SK-N-SH (cell line): Measurements from ENCODE around the gene MACROD2. TPM values are rescaled to one million over a fixed set of nuclear protein-coding genes. Genes with fewer than 3 reads are reported as not detected.

Source experiments
- CTCF ChIA-PET: fragments of 300-600, 350-600 bp; formaldehyde crosslinking; extraction: SDS; loops from one replicate; lab custom pipeline; 2021; lab: Yijun Ruan, JAX
- POLR2A ChIA-PET: fragments of 350-600 bp; sonication (Branson Sonifier 250); formaldehyde crosslinking; extraction: SDS; loops from one replicate; lab custom pipeline; 2020; ENCODE audit warnings: antibody characterized with exemption, inconsistent platforms; lab: Yijun Ruan, JAX
- DNase-seq: peaks from one replicate; pipeline ENCODE4 v3.0.0; 2012
- H2AFZ ChIP-seq: fragments of 200-600 bp; sonication (generic); 2 replicates; pipeline ENCODE4 v1.8.1; 2016; ENCODE audit warnings: antibody characterized with exemption, mild to moderate bottlenecking, low read depth
- H3F3A ChIP-seq: fragments of 200-600 bp; sonication (generic); replicated peaks from 2 replicates; pipeline ENCODE3; 2016; ENCODE audit warnings: antibody characterized with exemption, mild to moderate bottlenecking; ENCODE audit not compliant: insufficient read depth
- H3K27ac ChIP-seq, 2 experiments: fragments of 200-500 bp in 1 of 2; fragments of 200-600 bp in 1 of 2; sonication (Bioruptor generic) in 1 of 2; sonication (generic), shearing (Covaris generic) in 1 of 2; 2 replicates each; pipeline versions ENCODE4 v1.5.1 to v1.6.1; 2014 to 2016; ENCODE audit warnings: low read depth in 2 of 2, inconsistent platforms in 1 of 2, low read length in 1 of 2, mild to moderate bottlenecking in 1 of 2, mixed read lengths in 1 of 2
- H3K27me3 ChIP-seq: fragments of 200-600 bp; sonication (generic), shearing (Covaris generic); 2 replicates; pipeline ENCODE4 v1.6.1; 2016; ENCODE audit warnings: mixed run types; ENCODE audit not compliant: insufficient read depth
- H3K36me3 ChIP-seq, 2 experiments: fragments of 200-500 bp in 1 of 2; fragments of 200-600 bp in 1 of 2; sonication (Bioruptor generic) in 1 of 2; sonication (generic) in 1 of 2; replicated peaks in 1 of 2; 2 replicates each; pipeline versions ENCODE3 to v1.5.1; 2014 to 2016; ENCODE audit warnings: low read length in 1 of 2, mild to moderate bottlenecking in 1 of 2; ENCODE audit not compliant: insufficient read depth in 2 of 2, control insufficient read depth in 1 of 2
- H3K4me1 ChIP-seq, 2 experiments: fragments of 200-500 bp in 1 of 2; fragments of 200-600 bp in 1 of 2; sonication (Bioruptor generic) in 1 of 2; sonication (generic), shearing (Covaris generic) in 1 of 2; 2 replicates each; pipeline versions ENCODE4 v1.5.1 to v1.6.1; 2014 to 2016; ENCODE audit warnings: low read depth in 1 of 2, low read length in 1 of 2, mixed run types in 1 of 2; ENCODE audit not compliant: insufficient read depth in 2 of 2, control insufficient read depth in 1 of 2
- H3K4me2 ChIP-seq: fragments of 200-600 bp; sonication (generic), shearing (Covaris generic); 2 replicates; pipeline ENCODE4 v1.6.1; 2017; ENCODE audit warnings: mixed run types
- H3K4me3 ChIP-seq, 2 experiments: fragments of 200-500 bp in 1 of 2; fragments of 200-600 bp in 1 of 2; sonication (Bioruptor generic) in 1 of 2; sonication (generic), shearing (Covaris generic) in 1 of 2; 2 replicates each; pipeline versions ENCODE4 v1.5.1 to v1.8.1; 2014 to 2016; ENCODE audit warnings: low read depth in 2 of 2, inconsistent platforms in 1 of 2, low read length in 1 of 2, mild to moderate bottlenecking in 1 of 2, mixed read lengths in 1 of 2, moderate library complexity in 1 of 2
- H3K79me2 ChIP-seq: fragments of 200-600 bp; sonication (generic); 2 replicates; pipeline ENCODE4 v1.8.1; 2017; ENCODE audit warnings: mild to moderate bottlenecking; ENCODE audit not compliant: insufficient read depth
- H3K9ac ChIP-seq: fragments of 200-600 bp; sonication (generic); 2 replicates; pipeline ENCODE4 v1.6.1; 2017; ENCODE audit warnings: mixed run types
- H3K9me2 ChIP-seq: fragments of 200-600 bp; sonication (generic); 2 replicates; pipeline ENCODE4 v1.6.1; 2017; ENCODE audit warnings: mixed run types
- H3K9me3 ChIP-seq: fragments of 200-600 bp; sonication (generic); 2 replicates; pipeline ENCODE4 v1.6.1; 2017; ENCODE audit warnings: mixed run types, mild to moderate bottlenecking, moderate library complexity
- H4K20me1 ChIP-seq: fragments of 200-600 bp; sonication (generic); 2 replicates; pipeline ENCODE4 v1.6.1; 2017; ENCODE audit warnings: mild to moderate bottlenecking, mixed run types; ENCODE audit not compliant: insufficient read depth
- CHD2 ChIP-seq: fragments of 150-350 bp; IDR thresholded peaks from 2 replicates; pipeline ENCODE4 v1.6.1; 2018; ENCODE audit warnings: low read length; ENCODE audit not compliant: partially characterized antibody
- ELF1 ChIP-seq: IDR thresholded peaks from 2 replicates; pipeline ENCODE4 v1.4.0; 2012
- EP300 ChIP-seq, 2 experiments: IDR thresholded peaks; 2 replicates each; pipeline versions ENCODE4 v1.4.0 to v1.6.1; 2012; ENCODE audit warnings: borderline replicate concordance in 1 of 2, low read depth in 1 of 2, low read length in 1 of 2
- FOSL2 ChIP-seq: IDR thresholded peaks from 2 replicates; pipeline ENCODE4 v1.4.0; 2012; ENCODE audit warnings: low read depth, mild to moderate bottlenecking, moderate library complexity, borderline replicate concordance
- GABPA ChIP-seq: IDR thresholded peaks from 2 replicates; pipeline ENCODE4 v1.4.0; 2012; ENCODE audit warnings: low read depth, mild to moderate bottlenecking
- GATA2 ChIP-seq: sonication (generic); formaldehyde crosslinking; IDR thresholded peaks from 2 replicates; pipeline ENCODE4 v1.5.0; 2020; ENCODE audit warnings: mild to moderate bottlenecking, missing genetic modification reagents
- IRF3 ChIP-seq: fragments of 150-350 bp; IDR thresholded peaks from 2 replicates; pipeline ENCODE4 v1.6.1; 2016; ENCODE audit warnings: mild to moderate bottlenecking, low read depth, low read length
- JUND ChIP-seq: IDR thresholded peaks from 2 replicates; pipeline ENCODE4 v1.4.0; 2012
- MAX ChIP-seq: IDR thresholded peaks from 2 replicates; pipeline ENCODE4 v1.4.0; 2012; ENCODE audit warnings: low read depth
- MXI1 ChIP-seq: IDR thresholded peaks from 2 replicates; pipeline ENCODE4 v1.6.1; 2012; ENCODE audit warnings: mild to moderate bottlenecking, low read depth, low read length, improper control_type of control experiment
- NFIC ChIP-seq: IDR thresholded peaks from 2 replicates; pipeline ENCODE4 v1.4.0; 2012; ENCODE audit warnings: borderline replicate concordance
- PBX3 ChIP-seq: IDR thresholded peaks from 2 replicates; pipeline ENCODE4; 2012
- POLR2AphosphoS5 ChIP-seq: IDR thresholded peaks from 2 replicates; pipeline ENCODE4 v1.6.1; 2012; ENCODE audit warnings: low read depth, low read length
- RAD21 ChIP-seq: IDR thresholded peaks from 2 replicates; pipeline ENCODE4 v1.6.1; 2012; ENCODE audit warnings: mild to moderate bottlenecking, low read length
- RCOR1 ChIP-seq: fragments of 150-350 bp; IDR thresholded peaks from 2 replicates; pipeline ENCODE4 v1.6.1; 2017; ENCODE audit warnings: antibody characterized with exemption, low read length
- REST ChIP-seq: IDR thresholded peaks from 2 replicates; pipeline ENCODE4 v1.6.1; 2012; ENCODE audit warnings: mild to moderate bottlenecking, low read depth, low read length, moderate library complexity
- TCF12 ChIP-seq: IDR thresholded peaks from 2 replicates; pipeline ENCODE4 v1.4.0; 2012
- TEAD4 ChIP-seq: IDR thresholded peaks from 2 replicates; pipeline ENCODE4 v1.4.0; 2012; ENCODE audit warnings: mild to moderate bottlenecking, borderline replicate concordance; ENCODE audit not compliant: insufficient read depth
- WGBS: methylation state at CpG from one replicate; pipeline ENCODE4 v1.1.6; 2017; ENCODE audit warnings: low lambda C conversion rate; 5-methylcytosine and 5-hydroxymethylcytosine counted together
- polyA plus RNA-seq, 3 experiments: library from polyadenylated mRNA; depleted of rRNA; stranded (reverse); fragments of >200 nt; gene quantifications; 2 replicates each; pipeline ENCODE4 v1.2.3, GENCODE V29; 2012

The MACROD2 gene
- polyA plus RNA-seq, 1 of the 3 experiments (the other 2 are of a cell fraction): 0.33 TPM

- Histone ChIP-seq H2AFZ (no peak overlapping the region), H3K79me2 (no peaks in the 10 kb centered on the region), H4K20me1 (no peaks in the 10 kb centered on the region), H3K9me2 (no peaks in the 10 kb centered on the region), H3K27ac (peak overlapping the region in 1 of 2 experiments; percentile 47; a peak in 1 of 4 replicates), H3K4me1 (peaks cover 19 to 20% of the 10 kb centered on the region in 2 experiments; a peak in 2 of 4 replicates), H3K36me3 (no peaks in the 10 kb centered on the region), H3F3A (peaks cover 10% of the 10 kb centered on the region), H3K9me3 (no peaks in the 10 kb centered on the region), H3K4me2 (no peak overlapping the region), H3K9ac (no peak overlapping the region), H3K27me3 (no peaks in the 10 kb centered on the region), H3K4me3 (no peak overlapping the region)
- peak; percentile 47 for DNase-seq
- CTCF ChIA-PET: interaction anchor here (1.0 to 1.3 kb wide), 3 partner anchors 46 to 1337 kb away, joined by 3 read pairs; partner anchors contain the start of gene FLRT3
- 84% methylated on average over 5 of the region's 5 CpGs for WGBS
- POLR2A ChIA-PET: no interaction called here
- TF ChIP-seq MXI1 (peak; percentile 38; the same call in 1 of the 2 replicates), RCOR1 (peak; percentile 90), FOSL2 (no peak), EP300 (IDR thresholded peaks at IDR 0.05; ENCODE audit: borderline replicate concordance in 1 of 2, low read depth in 1 of 2, low read length in 1 of 2) (peak in 1 of 2 experiments; percentile 86; a peak in 2 of 4 replicates), CHD2 (peak; percentile 67), PBX3 (peak; percentile 39; the same call in 1 of the 2 replicates), ELF1 (no peak), TEAD4 (no peak), REST (no peak), MAX (no peak), GABPA (no peak), JUND (no peak), TCF12 (peak; percentile 65), RAD21 (peak; percentile 30), NFIC (peak; percentile 53; the same call in 1 of the 2 replicates), POLR2AphosphoS5 (no peak), GATA2 (peak; percentile 74), IRF3 (no peak)
Observed at GRCh38 chr20:15674253-15675060, 1679.1 kb downstream of the MACROD2 start.
